Hypothalamus (tissue), 51 donors: ENCODE data around the gene ARFGEF3.

Experiments used
- DNase-seq, 51 donors: peaks; one replicate each; lab custom pipeline; 2025; lab: John Stamatoyannopoulos, UW

The ARFGEF3 gene

GRCh38 chr6:138383776-138384175, 222.0 kb downstream of the ARFGEF3 start:
- no peak for DNase-seq

- DNase-seq: no peak
Observed at GRCh38 chr6:138386897-138387296, 225.2 kb downstream of the ARFGEF3 start.

DNA sequence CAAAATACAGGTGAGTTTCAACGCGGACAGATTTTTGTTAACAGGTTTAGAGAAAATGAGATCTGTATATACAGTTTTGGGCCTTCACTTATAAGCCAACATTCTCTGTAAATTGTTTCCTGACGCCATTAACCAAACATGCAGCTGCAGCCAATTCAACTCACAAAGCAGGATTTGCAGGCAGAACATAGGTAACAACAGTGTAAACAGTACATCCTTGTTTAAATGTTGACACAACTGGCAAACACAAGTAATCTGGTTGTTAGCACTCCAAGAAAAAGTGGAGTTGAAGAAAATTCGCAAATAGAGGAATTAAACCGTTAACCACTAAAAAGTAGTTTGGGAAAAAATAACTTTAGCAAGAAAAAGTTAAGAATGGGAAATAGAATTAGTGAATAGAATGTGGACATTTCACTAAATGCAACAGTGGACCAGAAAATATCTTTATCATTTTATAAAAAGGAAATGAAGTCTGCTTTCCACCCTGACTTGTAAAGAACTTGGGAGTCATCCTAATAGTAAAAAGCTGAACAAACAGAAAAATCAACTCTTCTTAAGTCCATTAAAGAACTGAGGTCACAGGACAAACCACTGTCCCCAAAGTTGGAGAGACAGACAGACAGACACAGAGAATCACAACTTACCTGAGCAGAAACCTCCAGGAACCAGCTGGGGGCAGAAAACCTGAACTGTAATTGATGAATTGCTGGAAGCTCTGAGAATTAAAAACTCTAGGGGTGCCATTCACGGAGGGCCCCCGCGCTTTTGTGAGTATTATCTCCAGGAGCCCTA, 226.0 kb downstream of the ARFGEF3 start:
- DNase-seq: no peak

DNA sequence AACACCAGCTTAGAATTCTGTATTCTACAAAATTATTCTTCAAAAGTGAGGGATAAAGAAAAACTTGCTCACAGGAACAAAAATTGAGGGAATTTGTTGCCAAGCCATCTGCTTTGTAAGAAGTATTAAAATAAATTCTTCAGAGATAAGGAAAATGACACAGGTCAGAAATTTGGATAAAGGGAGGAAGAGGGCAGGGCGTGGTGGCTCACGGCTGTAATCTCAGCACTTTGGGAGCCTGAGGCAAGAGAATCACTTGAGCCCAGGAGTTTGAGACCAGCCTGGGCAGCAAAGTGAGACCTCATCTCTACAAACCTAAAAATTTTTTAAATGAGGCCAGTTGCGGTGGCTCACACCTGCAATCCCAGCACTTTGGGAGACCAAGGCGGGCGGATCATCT, 227.8 kb downstream of the ARFGEF3 start:
- no peak for DNase-seq
